ENCODE measurements around the gene BCL2L15. TPM values are rescaled to one million over a fixed set of nuclear protein-coding genes. Genes with fewer than 3 reads are reported as not detected.

Gene BCL2L15
- total and polyA plus RNA-seq, 4 donors, result 0.04 to 0.70 (median 0.11) TPM

- H3K27ac ChIP-seq (ENCODE audit: low read depth in 1 of 2, low read length in 2 of 2), result no peak overlapping the region
- H3K4me1 ChIP-seq (ENCODE audit: control insufficient read depth in 4 of 4, insufficient read depth in 4 of 4, low read length in 3 of 4), result no peaks in the 10 kb centered on the region
- no peak overlapping the region for H3K9ac ChIP-seq (ENCODE audit: low read depth in 1 of 2, low read length in 2 of 2)
- no peak overlapping the region for H3K4me3 ChIP-seq (ENCODE audit: low read depth in 1 of 3, low read length in 3 of 3)
- 66% methylated on average over 2 of the region's 2 CpGs for WGBS
- DNase-seq (ENCODE audit: low spot score), result no peak
- no peaks in the 10 kb centered on the region for H3K9me3 ChIP-seq (ENCODE audit: control insufficient read depth in 4 of 4, low read length in 3 of 4)
- H3K27me3 ChIP-seq (ENCODE audit: control insufficient read depth in 4 of 4, insufficient read depth in 4 of 4, low read length in 3 of 4), result no peaks in the 10 kb centered on the region
- H3K36me3 ChIP-seq (ENCODE audit: control insufficient read depth in 4 of 4, insufficient read depth in 3 of 4, low read depth in 1 of 4, low read length in 3 of 4), result no peaks in the 10 kb centered on the region
- TF ChIP-seq FOXA1 (IDR thresholded peaks at IDR 0.05) (no peak), SP1 (IDR thresholded peaks at IDR 0.05) (no peak), MAX (IDR thresholded peaks at IDR 0.05) (no peak), RXRA (IDR thresholded peaks at IDR 0.05) (no peak), GABPA (IDR thresholded peaks at IDR 0.05 in 1 of 2, conservative IDR thresholded peaks at IDR 0.05 in 1 of 2) (no peak), NR2F2 (IDR thresholded peaks at IDR 0.05) (no peak), RAD21 (IDR thresholded peaks at IDR 0.05) (no peak), HNF4A (conservative IDR thresholded peaks at IDR 0.05) (no peak), YY1 (IDR thresholded peaks at IDR 0.05) (no peak), TAF1 (conservative IDR thresholded peaks at IDR 0.05) (no peak), ZBTB33 (IDR thresholded peaks at IDR 0.05) (no peak), JUND (IDR thresholded peaks at IDR 0.05) (no peak)
- TF ChIP-seq, protein P1, sequence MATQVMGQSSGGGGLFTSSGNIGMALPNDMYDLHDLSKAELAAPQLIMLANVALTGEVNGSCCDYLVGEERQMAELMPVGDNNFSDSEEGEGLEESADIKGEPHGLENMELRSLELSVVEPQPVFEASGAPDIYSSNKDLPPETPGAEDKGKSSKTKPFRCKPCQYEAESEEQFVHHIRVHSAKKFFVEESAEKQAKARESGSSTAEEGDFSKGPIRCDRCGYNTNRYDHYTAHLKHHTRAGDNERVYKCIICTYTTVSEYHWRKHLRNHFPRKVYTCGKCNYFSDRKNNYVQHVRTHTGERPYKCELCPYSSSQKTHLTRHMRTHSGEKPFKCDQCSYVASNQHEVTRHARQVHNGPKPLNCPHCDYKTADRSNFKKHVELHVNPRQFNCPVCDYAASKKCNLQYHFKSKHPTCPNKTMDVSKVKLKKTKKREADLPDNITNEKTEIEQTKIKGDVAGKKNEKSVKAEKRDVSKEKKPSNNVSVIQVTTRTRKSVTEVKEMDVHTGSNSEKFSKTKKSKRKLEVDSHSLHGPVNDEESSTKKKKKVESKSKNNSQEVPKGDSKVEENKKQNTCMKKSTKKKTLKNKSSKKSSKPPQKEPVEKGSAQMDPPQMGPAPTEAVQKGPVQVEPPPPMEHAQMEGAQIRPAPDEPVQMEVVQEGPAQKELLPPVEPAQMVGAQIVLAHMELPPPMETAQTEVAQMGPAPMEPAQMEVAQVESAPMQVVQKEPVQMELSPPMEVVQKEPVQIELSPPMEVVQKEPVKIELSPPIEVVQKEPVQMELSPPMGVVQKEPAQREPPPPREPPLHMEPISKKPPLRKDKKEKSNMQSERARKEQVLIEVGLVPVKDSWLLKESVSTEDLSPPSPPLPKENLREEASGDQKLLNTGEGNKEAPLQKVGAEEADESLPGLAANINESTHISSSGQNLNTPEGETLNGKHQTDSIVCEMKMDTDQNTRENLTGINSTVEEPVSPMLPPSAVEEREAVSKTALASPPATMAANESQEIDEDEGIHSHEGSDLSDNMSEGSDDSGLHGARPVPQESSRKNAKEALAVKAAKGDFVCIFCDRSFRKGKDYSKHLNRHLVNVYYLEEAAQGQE (IDR thresholded peaks at IDR 0.05), result no peak
- TF ChIP-seq, protein P2, sequence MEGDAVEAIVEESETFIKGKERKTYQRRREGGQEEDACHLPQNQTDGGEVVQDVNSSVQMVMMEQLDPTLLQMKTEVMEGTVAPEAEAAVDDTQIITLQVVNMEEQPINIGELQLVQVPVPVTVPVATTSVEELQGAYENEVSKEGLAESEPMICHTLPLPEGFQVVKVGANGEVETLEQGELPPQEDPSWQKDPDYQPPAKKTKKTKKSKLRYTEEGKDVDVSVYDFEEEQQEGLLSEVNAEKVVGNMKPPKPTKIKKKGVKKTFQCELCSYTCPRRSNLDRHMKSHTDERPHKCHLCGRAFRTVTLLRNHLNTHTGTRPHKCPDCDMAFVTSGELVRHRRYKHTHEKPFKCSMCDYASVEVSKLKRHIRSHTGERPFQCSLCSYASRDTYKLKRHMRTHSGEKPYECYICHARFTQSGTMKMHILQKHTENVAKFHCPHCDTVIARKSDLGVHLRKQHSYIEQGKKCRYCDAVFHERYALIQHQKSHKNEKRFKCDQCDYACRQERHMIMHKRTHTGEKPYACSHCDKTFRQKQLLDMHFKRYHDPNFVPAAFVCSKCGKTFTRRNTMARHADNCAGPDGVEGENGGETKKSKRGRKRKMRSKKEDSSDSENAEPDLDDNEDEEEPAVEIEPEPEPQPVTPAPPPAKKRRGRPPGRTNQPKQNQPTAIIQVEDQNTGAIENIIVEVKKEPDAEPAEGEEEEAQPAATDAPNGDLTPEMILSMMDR (IDR thresholded peaks at IDR 0.05; ENCODE audit: low read depth, low read length, missing input control), result no peak
Observed at GRCh38 chr1:113846391-113847035, 40.9 kb downstream of the BCL2L15 start.

- Histone ChIP-seq H3K27me3 (ENCODE audit: control insufficient read depth in 4 of 4, insufficient read depth in 4 of 4, low read length in 3 of 4) (no peaks in the 10 kb centered on the region), H3K36me3 (ENCODE audit: control insufficient read depth in 4 of 4, insufficient read depth in 3 of 4, low read depth in 1 of 4, low read length in 3 of 4) (no peaks in the 10 kb centered on the region), H3K27ac (ENCODE audit: low read depth in 1 of 2, low read length in 2 of 2) (no peak overlapping the region), H3K4me1 (ENCODE audit: control insufficient read depth in 4 of 4, insufficient read depth in 4 of 4, low read length in 3 of 4) (no peaks in the 10 kb centered on the region), H3K4me3 (ENCODE audit: low read depth in 1 of 3, low read length in 3 of 3) (no peak overlapping the region), H3K9ac (ENCODE audit: low read depth in 1 of 2, low read length in 2 of 2) (no peak overlapping the region), H3K9me3 (ENCODE audit: control insufficient read depth in 4 of 4, low read length in 3 of 4) (no peaks in the 10 kb centered on the region)
- WGBS, result 100% methylated on average over 1 of the region's 1 CpG
- TF ChIP-seq ZBTB33 (IDR thresholded peaks at IDR 0.05) (no peak), HNF4G (IDR thresholded peaks at IDR 0.05) (no peak), TAF1 (conservative IDR thresholded peaks at IDR 0.05) (no peak), EGR1 (IDR thresholded peaks at IDR 0.05; ENCODE audit: low read depth in 2 of 2) (no peak), SP1 (IDR thresholded peaks at IDR 0.05) (no peak), HNF4A (conservative IDR thresholded peaks at IDR 0.05) (no peak), FOXA2 (IDR thresholded peaks at IDR 0.05) (no peak), YY1 (IDR thresholded peaks at IDR 0.05) (no peak), RXRA (IDR thresholded peaks at IDR 0.05) (no peak)
- TF ChIP-seq, protein P2 (IDR thresholded peaks at IDR 0.05; ENCODE audit: low read depth, low read length, missing input control), result no peak
- no peak for DNase-seq (ENCODE audit: low spot score)
Observed at GRCh38 chr1:113836534-113836933, 50.8 kb downstream of the BCL2L15 start.

All from liver (tissue), 9 donors.